HEK293 (cell line): ENCODE data around the gene IL3.

Source experiments
- GLI2 ChIP-seq: fragments of 450-650 bp; formaldehyde crosslinking; IDR thresholded peaks from 2 replicates; pipeline ENCODE4; 2017; ENCODE audit warnings: missing biosample characterization, missing genetic modification characterization, low read depth, borderline replicate concordance
- GLIS2 ChIP-seq: fragments of 450-650 bp; formaldehyde crosslinking; IDR thresholded peaks from 2 replicates; pipeline ENCODE4 v1.5.1; 2016; ENCODE audit warnings: missing biosample characterization, missing genetic modification characterization
- HOXD13 ChIP-seq: sonication (generic); formaldehyde crosslinking; IDR thresholded peaks from 2 replicates; pipeline ENCODE4 v1.8.0; 2022; ENCODE audit warnings: missing genetic modification reagents, borderline replicate concordance
- KLF7 ChIP-seq: fragments of 450-650 bp; formaldehyde crosslinking; IDR thresholded peaks from 2 replicates; pipeline ENCODE4 v1.5.1; 2016; ENCODE audit warnings: missing biosample characterization, missing genetic modification characterization, borderline replicate concordance
- KLF9 ChIP-seq: fragments of 450-650 bp; formaldehyde crosslinking; IDR thresholded peaks from 2 replicates; pipeline ENCODE4 v1.5.1; 2016; ENCODE audit warnings: missing biosample characterization, missing genetic modification characterization, low read depth
- MYNN ChIP-seq: fragments of 450-650 bp; formaldehyde crosslinking; IDR thresholded peaks from 2 replicates; pipeline ENCODE4 v1.5.1; 2016; ENCODE audit warnings: missing biosample characterization, missing genetic modification characterization, borderline replicate concordance
- OVOL3 ChIP-seq: fragments of 450-650 bp; formaldehyde crosslinking; IDR thresholded peaks from 2 replicates; pipeline ENCODE4 v1.5.1; 2016; ENCODE audit warnings: missing biosample characterization, missing genetic modification characterization
- WT1 ChIP-seq: fragments of 450-650 bp; formaldehyde crosslinking; IDR thresholded peaks from 2 replicates; pipeline ENCODE4 v1.5.1; 2016; ENCODE audit warnings: missing biosample characterization, missing genetic modification characterization
- ZBTB21 ChIP-seq: fragments of 450-650 bp; formaldehyde crosslinking; IDR thresholded peaks from 2 replicates; pipeline ENCODE4 v1.5.1; 2017; ENCODE audit warnings: missing biosample characterization, missing genetic modification characterization
- ZNF121 ChIP-seq: fragments of 450-650 bp; formaldehyde crosslinking; IDR thresholded peaks from 2 replicates; pipeline ENCODE4 v1.5.1; 2016; ENCODE audit warnings: missing biosample characterization, missing genetic modification characterization
- ZNF132 ChIP-seq: fragments of 450-650 bp; formaldehyde crosslinking; IDR thresholded peaks from 2 replicates; pipeline ENCODE4 v1.5.1; 2017; ENCODE audit warnings: missing biosample characterization, missing genetic modification characterization, borderline replicate concordance
- ZNF174 ChIP-seq: fragments of 450-650 bp; formaldehyde crosslinking; IDR thresholded peaks from 2 replicates; pipeline ENCODE4 v1.5.0; 2017; ENCODE audit warnings: missing biosample characterization, mild to moderate bottlenecking, missing genetic modification characterization
- ZNF19 ChIP-seq: fragments of 450-650 bp; formaldehyde crosslinking; IDR thresholded peaks from 2 replicates; pipeline ENCODE4; 2016; ENCODE audit warnings: missing biosample characterization, missing genetic modification characterization, low read depth
- ZNF239 ChIP-seq: fragments of 450-650 bp; formaldehyde crosslinking; IDR thresholded peaks from 2 replicates; pipeline ENCODE4 v1.5.1; 2016; ENCODE audit warnings: missing biosample characterization, missing genetic modification characterization
- ZNF341 ChIP-seq: fragments of 450-650 bp; formaldehyde crosslinking; IDR thresholded peaks from 2 replicates; pipeline ENCODE4; 2016; ENCODE audit warnings: low read depth, missing biosample characterization, missing genetic modification characterization
- ZNF394 ChIP-seq: fragments of 450-650 bp; formaldehyde crosslinking; IDR thresholded peaks from 2 replicates; pipeline ENCODE4 v1.5.1; 2016; ENCODE audit warnings: missing biosample characterization, missing genetic modification characterization, mild to moderate bottlenecking, moderate library complexity, borderline replicate concordance
- ZNF416 ChIP-seq: fragments of 450-650 bp; formaldehyde crosslinking; IDR thresholded peaks from 2 replicates; pipeline ENCODE4 v1.5.1; 2016; ENCODE audit warnings: missing biosample characterization, missing genetic modification characterization
- ZNF433 ChIP-seq: fragments of 450-650 bp; formaldehyde crosslinking; IDR thresholded peaks from 2 replicates; pipeline ENCODE4 v1.5.1; 2016; ENCODE audit warnings: missing biosample characterization, missing genetic modification characterization, low read depth
- ZNF623 ChIP-seq: fragments of 450-650 bp; formaldehyde crosslinking; IDR thresholded peaks from 2 replicates; pipeline ENCODE4 v1.5.1; 2016; ENCODE audit warnings: missing biosample characterization, missing genetic modification characterization
- ZNF624 ChIP-seq: fragments of 450-650 bp; formaldehyde crosslinking; IDR thresholded peaks from 2 replicates; pipeline ENCODE4 v1.5.1; 2017; ENCODE audit warnings: missing biosample characterization, missing genetic modification characterization
- ZSCAN16 ChIP-seq: fragments of 450-650 bp; formaldehyde crosslinking; IDR thresholded peaks from 2 replicates; pipeline ENCODE4 v1.5.1; 2016; ENCODE audit warnings: missing biosample characterization, missing genetic modification characterization
- TF ChIP-seq, protein P1 (sequence below): fragments of 450-650 bp; formaldehyde crosslinking; IDR thresholded peaks from 2 replicates; pipeline ENCODE4 v1.5.1; 2017; ENCODE audit warnings: missing biosample characterization, missing genetic modification characterization
- TF ChIP-seq, protein P2 (sequence below): fragments of 450-650 bp; formaldehyde crosslinking; IDR thresholded peaks from 2 replicates; pipeline ENCODE4 v1.5.1; 2016; ENCODE audit warnings: missing biosample characterization, missing genetic modification characterization, borderline replicate concordance
- TF ChIP-seq, protein P3 (sequence below): fragments of 450-650 bp; formaldehyde crosslinking; IDR thresholded peaks from 2 replicates; pipeline ENCODE4 v1.5.1; 2016; ENCODE audit warnings: missing biosample characterization, missing genetic modification characterization, low read depth
- TF ChIP-seq, protein P4 (sequence below): fragments of 450-650 bp; formaldehyde crosslinking; conservative IDR thresholded peaks from 2 replicates; pipeline ENCODE4 v1.5.1; 2016; ENCODE audit warnings: low read depth, missing biosample characterization, missing genetic modification characterization
- TF ChIP-seq, protein P5 (sequence below): fragments of 450-650 bp; formaldehyde crosslinking; IDR thresholded peaks from 2 replicates; pipeline ENCODE4 v1.5.1; 2016; ENCODE audit warnings: missing biosample characterization, missing genetic modification characterization
- TF ChIP-seq, protein P6 (sequence below): fragments of 450-650 bp; formaldehyde crosslinking; IDR thresholded peaks from 2 replicates; pipeline ENCODE4 v1.5.1; 2016; ENCODE audit warnings: missing biosample characterization, missing genetic modification characterization, low read depth

The IL3 gene

DNA sequence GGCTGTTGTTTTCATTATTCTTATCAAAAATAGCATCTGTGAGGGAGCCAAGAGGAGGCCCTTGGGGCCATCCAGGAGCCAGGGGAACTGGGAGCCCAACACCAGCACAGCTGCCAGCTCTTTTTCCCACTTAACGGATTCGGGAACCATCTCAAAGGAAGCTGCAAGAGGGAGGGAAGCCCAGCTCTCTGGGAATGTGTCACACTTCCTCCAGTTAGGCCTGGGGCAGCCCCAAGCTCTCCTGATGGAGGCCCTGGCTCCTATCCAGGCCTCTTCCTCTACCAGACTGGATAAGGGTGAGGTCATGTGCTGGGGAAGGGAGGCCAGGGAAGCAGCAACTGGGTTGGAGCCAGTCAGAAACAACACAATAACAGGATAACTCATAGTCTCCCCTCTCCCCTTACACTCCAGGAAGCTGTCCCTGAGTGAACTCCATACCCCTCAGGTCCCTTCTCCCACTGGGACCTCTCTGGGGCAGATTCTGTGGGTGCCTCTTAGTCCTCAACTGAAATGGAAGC is 25.9 kb downstream of the IL3 start (continued):
- no peak for TF ChIP-seq OVOL3 (tag by site-specific recombination)
- no peak for TF ChIP-seq ZBTB21 (tag by site-specific recombination)
- no peak for TF ChIP-seq GLI2 (tag by site-specific recombination)
- TF ChIP-seq ZNF19: no peak
- TF ChIP-seq ZNF341 (tag by site-specific recombination): no peak
- no peak for TF ChIP-seq GLIS2 (tag by site-specific recombination)
- no peak for TF ChIP-seq WT1
- no peak for TF ChIP-seq HOXD13 (CRISPR knock-in tag)
- TF ChIP-seq, protein P1, sequence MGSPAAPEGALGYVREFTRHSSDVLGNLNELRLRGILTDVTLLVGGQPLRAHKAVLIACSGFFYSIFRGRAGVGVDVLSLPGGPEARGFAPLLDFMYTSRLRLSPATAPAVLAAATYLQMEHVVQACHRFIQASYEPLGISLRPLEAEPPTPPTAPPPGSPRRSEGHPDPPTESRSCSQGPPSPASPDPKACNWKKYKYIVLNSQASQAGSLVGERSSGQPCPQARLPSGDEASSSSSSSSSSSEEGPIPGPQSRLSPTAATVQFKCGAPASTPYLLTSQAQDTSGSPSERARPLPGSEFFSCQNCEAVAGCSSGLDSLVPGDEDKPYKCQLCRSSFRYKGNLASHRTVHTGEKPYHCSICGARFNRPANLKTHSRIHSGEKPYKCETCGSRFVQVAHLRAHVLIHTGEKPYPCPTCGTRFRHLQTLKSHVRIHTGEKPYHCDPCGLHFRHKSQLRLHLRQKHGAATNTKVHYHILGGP (tag by site-specific recombination): no peak
- no peak for TF ChIP-seq ZNF433
- no peak for TF ChIP-seq KLF7 (tag by site-specific recombination)
- no peak for TF ChIP-seq ZSCAN16 (tag by site-specific recombination)
- no peak for TF ChIP-seq ZNF174 (tag by site-specific recombination)
- TF ChIP-seq ZNF121 (tag by site-specific recombination): no peak
- TF ChIP-seq, protein P2, sequence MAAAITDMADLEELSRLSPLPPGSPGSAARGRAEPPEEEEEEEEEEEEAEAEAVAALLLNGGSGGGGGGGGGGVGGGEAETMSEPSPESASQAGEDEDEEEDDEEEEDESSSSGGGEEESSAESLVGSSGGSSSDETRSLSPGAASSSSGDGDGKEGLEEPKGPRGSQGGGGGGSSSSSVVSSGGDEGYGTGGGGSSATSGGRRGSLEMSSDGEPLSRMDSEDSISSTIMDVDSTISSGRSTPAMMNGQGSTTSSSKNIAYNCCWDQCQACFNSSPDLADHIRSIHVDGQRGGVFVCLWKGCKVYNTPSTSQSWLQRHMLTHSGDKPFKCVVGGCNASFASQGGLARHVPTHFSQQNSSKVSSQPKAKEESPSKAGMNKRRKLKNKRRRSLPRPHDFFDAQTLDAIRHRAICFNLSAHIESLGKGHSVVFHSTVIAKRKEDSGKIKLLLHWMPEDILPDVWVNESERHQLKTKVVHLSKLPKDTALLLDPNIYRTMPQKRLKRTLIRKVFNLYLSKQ (tag by site-specific recombination): no peak
- no peak for TF ChIP-seq KLF9 (tag by site-specific recombination)
- 0 out of 2 replicates have a peak, but pooled peaks have one; percentile 9 for TF ChIP-seq ZNF623
- no peak for TF ChIP-seq ZNF624 (tag by site-specific recombination)
- no peak for TF ChIP-seq ZNF132 (tag by site-specific recombination)
- TF ChIP-seq ZNF416 (tag by site-specific recombination): no peak
- TF ChIP-seq, protein P3, sequence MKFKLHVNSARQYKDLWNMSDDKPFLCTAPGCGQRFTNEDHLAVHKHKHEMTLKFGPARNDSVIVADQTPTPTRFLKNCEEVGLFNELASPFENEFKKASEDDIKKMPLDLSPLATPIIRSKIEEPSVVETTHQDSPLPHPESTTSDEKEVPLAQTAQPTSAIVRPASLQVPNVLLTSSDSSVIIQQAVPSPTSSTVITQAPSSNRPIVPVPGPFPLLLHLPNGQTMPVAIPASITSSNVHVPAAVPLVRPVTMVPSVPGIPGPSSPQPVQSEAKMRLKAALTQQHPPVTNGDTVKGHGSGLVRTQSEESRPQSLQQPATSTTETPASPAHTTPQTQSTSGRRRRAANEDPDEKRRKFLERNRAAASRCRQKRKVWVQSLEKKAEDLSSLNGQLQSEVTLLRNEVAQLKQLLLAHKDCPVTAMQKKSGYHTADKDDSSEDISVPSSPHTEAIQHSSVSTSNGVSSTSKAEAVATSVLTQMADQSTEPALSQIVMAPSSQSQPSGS (tag by site-specific recombination): peak; percentile 56; the same call in 1 of the 2 replicates
- no peak for TF ChIP-seq ZNF239
- TF ChIP-seq, protein P4, sequence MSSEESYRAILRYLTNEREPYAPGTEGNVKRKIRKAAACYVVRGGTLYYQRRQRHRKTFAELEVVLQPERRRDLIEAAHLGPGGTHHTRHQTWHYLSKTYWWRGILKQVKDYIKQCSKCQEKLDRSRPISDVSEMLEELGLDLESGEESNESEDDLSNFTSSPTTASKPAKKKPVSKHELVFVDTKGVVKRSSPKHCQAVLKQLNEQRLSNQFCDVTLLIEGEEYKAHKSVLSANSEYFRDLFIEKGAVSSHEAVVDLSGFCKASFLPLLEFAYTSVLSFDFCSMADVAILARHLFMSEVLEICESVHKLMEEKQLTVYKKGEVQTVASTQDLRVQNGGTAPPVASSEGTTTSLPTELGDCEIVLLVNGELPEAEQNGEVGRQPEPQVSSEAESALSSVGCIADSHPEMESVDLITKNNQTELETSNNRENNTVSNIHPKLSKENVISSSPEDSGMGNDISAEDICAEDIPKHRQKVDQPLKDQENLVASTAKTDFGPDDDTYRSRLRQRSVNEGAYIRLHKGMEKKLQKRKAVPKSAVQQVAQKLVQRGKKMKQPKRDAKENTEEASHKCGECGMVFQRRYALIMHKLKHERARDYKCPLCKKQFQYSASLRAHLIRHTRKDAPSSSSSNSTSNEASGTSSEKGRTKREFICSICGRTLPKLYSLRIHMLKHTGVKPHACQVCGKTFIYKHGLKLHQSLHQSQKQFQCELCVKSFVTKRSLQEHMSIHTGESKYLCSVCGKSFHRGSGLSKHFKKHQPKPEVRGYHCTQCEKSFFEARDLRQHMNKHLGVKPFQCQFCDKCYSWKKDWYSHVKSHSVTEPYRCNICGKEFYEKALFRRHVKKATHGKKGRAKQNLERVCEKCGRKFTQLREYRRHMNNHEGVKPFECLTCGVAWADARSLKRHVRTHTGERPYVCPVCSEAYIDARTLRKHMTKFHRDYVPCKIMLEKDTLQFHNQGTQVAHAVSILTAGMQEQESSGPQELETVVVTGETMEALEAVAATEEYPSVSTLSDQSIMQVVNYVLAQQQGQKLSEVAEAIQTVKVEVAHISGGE (tag by site-specific recombination): no peak
- TF ChIP-seq ZNF394 (tag by site-specific recombination): no peak
- TF ChIP-seq, protein P5, sequence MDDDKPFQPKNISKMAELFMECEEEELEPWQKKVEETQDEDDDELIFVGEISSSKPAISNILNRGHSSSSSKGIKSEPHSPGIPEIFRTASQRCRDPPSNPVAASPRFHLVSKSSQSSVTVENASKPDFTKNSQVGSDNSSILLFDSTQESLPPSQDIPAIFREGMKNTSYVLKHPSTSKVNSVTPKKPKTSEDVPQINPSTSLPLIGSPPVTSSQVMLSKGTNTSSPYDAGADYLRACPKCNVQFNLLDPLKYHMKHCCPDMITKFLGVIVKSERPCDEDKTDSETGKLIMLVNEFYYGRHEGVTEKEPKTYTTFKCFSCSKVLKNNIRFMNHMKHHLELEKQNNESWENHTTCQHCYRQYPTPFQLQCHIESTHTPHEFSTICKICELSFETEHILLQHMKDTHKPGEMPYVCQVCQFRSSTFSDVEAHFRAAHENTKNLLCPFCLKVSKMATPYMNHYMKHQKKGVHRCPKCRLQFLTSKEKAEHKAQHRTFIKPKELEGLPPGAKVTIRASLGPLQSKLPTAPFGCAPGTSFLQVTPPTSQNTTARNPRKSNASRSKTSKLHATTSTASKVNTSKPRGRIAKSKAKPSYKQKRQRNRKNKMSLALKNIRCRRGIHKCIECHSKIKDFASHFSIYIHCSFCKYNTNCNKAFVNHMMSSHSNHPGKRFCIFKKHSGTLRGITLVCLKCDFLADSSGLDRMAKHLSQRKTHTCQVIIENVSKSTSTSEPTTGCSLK (tag by site-specific recombination): no peak
- TF ChIP-seq MYNN (tag by site-specific recombination): no peak
- TF ChIP-seq, protein P6, sequence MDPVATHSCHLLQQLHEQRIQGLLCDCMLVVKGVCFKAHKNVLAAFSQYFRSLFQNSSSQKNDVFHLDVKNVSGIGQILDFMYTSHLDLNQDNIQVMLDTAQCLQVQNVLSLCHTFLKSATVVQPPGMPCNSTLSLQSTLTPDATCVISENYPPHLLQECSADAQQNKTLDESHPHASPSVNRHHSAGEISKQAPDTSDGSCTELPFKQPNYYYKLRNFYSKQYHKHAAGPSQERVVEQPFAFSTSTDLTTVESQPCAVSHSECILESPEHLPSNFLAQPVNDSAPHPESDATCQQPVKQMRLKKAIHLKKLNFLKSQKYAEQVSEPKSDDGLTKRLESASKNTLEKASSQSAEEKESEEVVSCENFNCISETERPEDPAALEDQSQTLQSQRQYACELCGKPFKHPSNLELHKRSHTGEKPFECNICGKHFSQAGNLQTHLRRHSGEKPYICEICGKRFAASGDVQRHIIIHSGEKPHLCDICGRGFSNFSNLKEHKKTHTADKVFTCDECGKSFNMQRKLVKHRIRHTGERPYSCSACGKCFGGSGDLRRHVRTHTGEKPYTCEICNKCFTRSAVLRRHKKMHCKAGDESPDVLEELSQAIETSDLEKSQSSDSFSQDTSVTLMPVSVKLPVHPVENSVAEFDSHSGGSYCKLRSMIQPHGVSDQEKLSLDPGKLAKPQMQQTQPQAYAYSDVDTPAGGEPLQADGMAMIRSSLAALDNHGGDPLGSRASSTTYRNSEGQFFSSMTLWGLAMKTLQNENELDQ (tag by site-specific recombination): no peak
